B cell (primary cell): ENCODE measurements around the gene ASTN2. TPM values are rescaled to one million over a fixed set of nuclear protein-coding genes. Genes with fewer than 3 reads are reported as not detected.

Experiments
- ATAC-seq: fragments of 200-7000 bp; cut with Tn5 transposase; one replicate; pipeline ENCODE4 v1.10.0; 2021; ENCODE audit warnings: low read depth, mild to moderate bottlenecking, moderate number of reproducible peaks, moderate library complexity
- CTCF ChIA-PET: fragments of 350-600 bp; sonication (Branson Sonifier 250); formaldehyde crosslinking; loops from one replicate; lab custom pipeline; 2021; ENCODE audit warnings: antibody characterized with exemption, inconsistent platforms; lab: Charles Lee
- POLR2A ChIA-PET: fragments of 350-600 bp; sonication (Branson Sonifier 250); formaldehyde crosslinking; loops from one replicate; lab custom pipeline; 2021; ENCODE audit warnings: antibody characterized with exemption; lab: Charles Lee
- DNase-seq: peaks from one replicate; pipeline ENCODE4 v3.0.0; 2013
- H2AFZ ChIP-seq: 2 replicates; pipeline ENCODE4 v1.6.1; 2012; ENCODE audit warnings: mild to moderate bottlenecking, low read depth, low read length; ENCODE audit not compliant: insufficient read depth, poor library complexity, severe bottlenecking
- H3K27ac ChIP-seq, 2 donors: 1 replicate in 1 of 2; 2 replicates in 1 of 2; pipeline ENCODE4 v1.5.1; 2012 to 2013; ENCODE audit warnings: low read length in 2 of 2, mild to moderate bottlenecking in 2 of 2, moderate library complexity in 1 of 2
- H3K27me3 ChIP-seq, 4 experiments: fragments of 200-600 bp in 1 of 4; sonication (generic) in 1 of 4; replicated peaks in 1 of 4; 1 replicate in 2 of 4; 2 replicates in 2 of 4; pipeline versions ENCODE4 v1.6.1 to v1.7.0; 2013 to 2016; ENCODE audit warnings: low read length in 3 of 4, mild to moderate bottlenecking in 2 of 4, mixed read lengths in 1 of 4, moderate library complexity in 1 of 4; ENCODE audit not compliant: insufficient read depth in 4 of 4, control insufficient read depth in 3 of 4; ENCODE audit errors: control extremely low read depth in 1 of 4
- H3K36me3 ChIP-seq, 2 experiments: replicated peaks in 1 of 2; 1 replicate in 1 of 2; 2 replicates in 1 of 2; pipeline versions ENCODE4 v1.6.1 to v1.7.1; 2013; ENCODE audit warnings: low read length in 1 of 2; ENCODE audit not compliant: insufficient read depth in 2 of 2, control insufficient read depth in 1 of 2; ENCODE audit errors: control extremely low read depth in 1 of 2, extremely low read depth in 1 of 2
- H3K4me1 ChIP-seq, 2 donors: fragments of 200-600 bp in 1 of 2; sonication (generic) in 1 of 2; 1 replicate in 1 of 2; 2 replicates in 1 of 2; pipeline versions ENCODE4 v1.5.1 to v1.6.1; 2013 to 2017; ENCODE audit warnings: low read length in 2 of 2; ENCODE audit not compliant: control insufficient read depth in 2 of 2, insufficient read depth in 2 of 2
- H3K4me2 ChIP-seq: replicated peaks from 2 replicates; pipeline ENCODE3; 2012; ENCODE audit warnings: mild to moderate bottlenecking, low read depth, low read length; ENCODE audit not compliant: poor library complexity, severe bottlenecking
- H3K4me3 ChIP-seq, 5 experiments: fragments of 200-600 bp in 1 of 5; sonication (generic) in 1 of 5; 1 replicate in 3 of 5; 2 replicates in 2 of 5; pipeline versions ENCODE4 v1.5.1 to v1.7.0; 2011 to 2016; ENCODE audit warnings: low read length in 4 of 5, mild to moderate bottlenecking in 4 of 5, low read depth in 2 of 5, control low read depth in 1 of 5, moderate library complexity in 1 of 5; ENCODE audit not compliant: insufficient read depth in 1 of 5; ENCODE audit errors: control extremely low read depth in 1 of 5, extremely low read depth in 1 of 5
- H3K79me2 ChIP-seq: fragments of 200-600 bp; sonication (generic); one replicate; pipeline ENCODE4 v1.6.0; 2016; ENCODE audit warnings: low read length; ENCODE audit not compliant: control insufficient read depth, insufficient read depth
- H3K9ac ChIP-seq: fragments of 200-600 bp; sonication (generic); 2 replicates; pipeline ENCODE4 v1.6.1; 2017; ENCODE audit warnings: mild to moderate bottlenecking, low read length, moderate library complexity
- H3K9me3 ChIP-seq, 3 donors: one replicate each; pipeline versions ENCODE4 v1.6.1 to v1.7.1; 2013; ENCODE audit warnings: low read length in 2 of 3; ENCODE audit not compliant: control insufficient read depth in 2 of 3, insufficient read depth in 1 of 3; ENCODE audit errors: control extremely low read depth in 1 of 3
- H4K20me1 ChIP-seq: 2 replicates; pipeline ENCODE4 v1.6.0; 2012; ENCODE audit warnings: mild to moderate bottlenecking, low read length; ENCODE audit not compliant: insufficient read depth, control insufficient read depth, poor library complexity, severe bottlenecking
- H3K27ac Mint-ChIP-seq: one replicate; pipeline ENCODE4 v1.8.0; 2021; ENCODE audit warnings: mixed read lengths
- H3K27me3 Mint-ChIP-seq: one replicate; pipeline ENCODE4 v1.8.0; 2021; ENCODE audit warnings: mixed read lengths
- H3K4me1 Mint-ChIP-seq: one replicate; pipeline ENCODE4 v1.8.0; 2021; ENCODE audit warnings: mixed read lengths
- H3K4me3 Mint-ChIP-seq: one replicate; pipeline ENCODE4 v1.8.0; 2021; ENCODE audit warnings: mixed read lengths
- H3K9me3 Mint-ChIP-seq: one replicate; pipeline ENCODE4 v1.8.0; 2022; ENCODE audit warnings: mixed read lengths; ENCODE audit not compliant: insufficient read depth
- EZH2 ChIP-seq: IDR thresholded peaks from 2 replicates; pipeline ENCODE4 v1.6.1; 2012; ENCODE audit warnings: borderline replicate concordance, low read depth, mild to moderate bottlenecking, moderate library complexity, low read length; ENCODE audit not compliant: insufficient read depth, poor library complexity, severe bottlenecking
- WGBS: methylation state at CpG from one replicate; pipeline ENCODE4 v1.1.5; 2013; ENCODE audit warnings: missing lambda C conversion rate; ENCODE audit not compliant: insufficient coverage; 5-methylcytosine and 5-hydroxymethylcytosine counted together
- intact Hi-C: fragments of 100-400 bp; cut with micrococcal nuclease; formaldehyde crosslinking; loops from one replicate; pipeline ENCODE4 v1.10.0; 2022
- polyA plus RNA-seq: library from polyadenylated mRNA; depleted of rRNA; stranded (reverse); fragments of >200 nt; gene quantifications from 2 replicates; pipeline ENCODE4 v1.2.3, GENCODE V29; 2012
- total RNA-seq, 2 donors: library from RNA; stranded (reverse); fragments of 120-200 nt in 1 of 2; gene quantifications; 1 replicate in 1 of 2; 2 replicates in 1 of 2; pipeline versions ENCODE4 v1.2.3 to v1.2.4, GENCODE V29; 2013 to 2022
- TF ChIP-seq, protein P1 (sequence below): fragments of 200-600 bp; IDR thresholded peaks from one replicate; pipeline ENCODE4 v1.8.0; 2022; ENCODE audit warnings: antibody characterized with exemption, mild to moderate bottlenecking

The ASTN2 gene
- total and polyA plus RNA-seq, 2 donors (not counting 1 experiment from before 2014, with no cell fraction given), result 1.2 to 3.6 TPM

- POLR2A ChIA-PET, result no interaction called here
- Histone ChIP-seq H3K27me3 (no peaks in the 10 kb centered on the region), H3K9me3 (no peaks in the 10 kb centered on the region), H3K9ac (no peak overlapping the region), H3K27ac (no peak overlapping the region), H3K36me3 (no peaks in the 10 kb centered on the region), H2AFZ (no peak overlapping the region), H3K4me3 (no peak overlapping the region), H3K4me2 (no peak overlapping the region), H4K20me1 (no peaks in the 10 kb centered on the region), H3K4me1 (no peaks in the 10 kb centered on the region), H3K79me2 (no peaks in the 10 kb centered on the region)
- Mint-ChIP-seq H3K4me3 (no peak overlapping the region), H3K27me3 (no peaks in the 10 kb centered on the region), H3K9me3 (peaks cover 3% of the 10 kb centered on the region), H3K27ac (no peak overlapping the region), H3K4me1 (no peaks in the 10 kb centered on the region)
- DNase-seq (no peak), ATAC-seq (no peak)
- intact Hi-C loops, result no loop called here
- WGBS, result 67% methylated on average over 3 of the region's 3 CpGs
- CTCF ChIA-PET, result no interaction called here
- TF ChIP-seq, protein P1, sequence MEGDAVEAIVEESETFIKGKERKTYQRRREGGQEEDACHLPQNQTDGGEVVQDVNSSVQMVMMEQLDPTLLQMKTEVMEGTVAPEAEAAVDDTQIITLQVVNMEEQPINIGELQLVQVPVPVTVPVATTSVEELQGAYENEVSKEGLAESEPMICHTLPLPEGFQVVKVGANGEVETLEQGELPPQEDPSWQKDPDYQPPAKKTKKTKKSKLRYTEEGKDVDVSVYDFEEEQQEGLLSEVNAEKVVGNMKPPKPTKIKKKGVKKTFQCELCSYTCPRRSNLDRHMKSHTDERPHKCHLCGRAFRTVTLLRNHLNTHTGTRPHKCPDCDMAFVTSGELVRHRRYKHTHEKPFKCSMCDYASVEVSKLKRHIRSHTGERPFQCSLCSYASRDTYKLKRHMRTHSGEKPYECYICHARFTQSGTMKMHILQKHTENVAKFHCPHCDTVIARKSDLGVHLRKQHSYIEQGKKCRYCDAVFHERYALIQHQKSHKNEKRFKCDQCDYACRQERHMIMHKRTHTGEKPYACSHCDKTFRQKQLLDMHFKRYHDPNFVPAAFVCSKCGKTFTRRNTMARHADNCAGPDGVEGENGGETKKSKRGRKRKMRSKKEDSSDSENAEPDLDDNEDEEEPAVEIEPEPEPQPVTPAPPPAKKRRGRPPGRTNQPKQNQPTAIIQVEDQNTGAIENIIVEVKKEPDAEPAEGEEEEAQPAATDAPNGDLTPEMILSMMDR, result no peak
Observed at GRCh38 chr9:117218951-117219350, 195.9 kb downstream of the ASTN2 start.

DNA sequence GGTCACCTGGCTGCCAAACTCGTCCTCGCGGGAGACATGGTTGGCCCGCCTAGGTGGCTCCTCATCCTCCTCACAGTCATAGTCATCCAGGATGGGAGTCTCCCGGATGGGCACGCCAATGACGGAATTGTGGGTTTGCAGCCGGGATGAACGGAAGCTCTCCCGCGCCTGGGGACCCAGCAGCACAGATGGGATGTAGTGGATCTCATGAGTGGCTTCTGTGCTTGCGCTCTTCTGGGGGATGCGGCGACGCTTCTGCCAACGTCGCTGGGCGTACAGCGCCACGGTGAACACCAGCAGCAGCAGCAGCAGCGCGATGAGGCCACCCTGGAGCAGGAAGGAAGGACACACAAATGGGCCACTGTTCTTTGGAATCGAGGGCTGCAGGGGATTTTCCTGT is 200.4 kb downstream of the ASTN2 start:
- no peak overlapping the region for H3K4me3 ChIP-seq
- ATAC-seq (no peak), DNase-seq (no peak)
- H3K4me3 Mint-ChIP-seq, result no peak overlapping the region
- POLR2A ChIA-PET, result no interaction called here
- CTCF ChIA-PET, result no interaction called here
- H2AFZ ChIP-seq, result no peak overlapping the region
- H3K4me1 Mint-ChIP-seq, result no peaks in the 10 kb centered on the region
- H3K4me2 ChIP-seq, result no peak overlapping the region
- WGBS, result 96% methylated on average over 23 of the region's 23 CpGs
- H3K36me3 ChIP-seq, result no peaks in the 10 kb centered on the region
- H3K27me3 ChIP-seq, result no peaks in the 10 kb centered on the region
- H3K79me2 ChIP-seq, result no peaks in the 10 kb centered on the region
- H3K9ac ChIP-seq, result no peak overlapping the region
- intact Hi-C loops, result no loop called here
- H3K27ac ChIP-seq, result no peak overlapping the region
- no peak overlapping the region for H3K27ac Mint-ChIP-seq
- H3K9me3 ChIP-seq, result no peaks in the 10 kb centered on the region
- H3K27me3 Mint-ChIP-seq, result no peaks in the 10 kb centered on the region
- H4K20me1 ChIP-seq, result no peaks in the 10 kb centered on the region
- TF ChIP-seq, protein P1, result no peak
- no peak for TF ChIP-seq EZH2
- H3K4me1 ChIP-seq, result no peaks in the 10 kb centered on the region
- H3K9me3 Mint-ChIP-seq, result no peaks in the 10 kb centered on the region
